HG03280 (cell line): ENCODE results near the gene ZP2.
"Not testable (repeated sequence)": the region's sequence is repeated elsewhere in the genome, so short reads cannot be mapped to it uniquely, and the experiment has no call there.

Experiments used
- ATAC-seq: cut with Tn5 transposase; IDR thresholded peaks from one replicate; pipeline ENCODE4 v1.9.1; 2021; ENCODE audit warnings: mild to moderate bottlenecking, moderate library complexity; ENCODE audit not compliant: unreplicated experiment

Gene ZP2

DNA sequence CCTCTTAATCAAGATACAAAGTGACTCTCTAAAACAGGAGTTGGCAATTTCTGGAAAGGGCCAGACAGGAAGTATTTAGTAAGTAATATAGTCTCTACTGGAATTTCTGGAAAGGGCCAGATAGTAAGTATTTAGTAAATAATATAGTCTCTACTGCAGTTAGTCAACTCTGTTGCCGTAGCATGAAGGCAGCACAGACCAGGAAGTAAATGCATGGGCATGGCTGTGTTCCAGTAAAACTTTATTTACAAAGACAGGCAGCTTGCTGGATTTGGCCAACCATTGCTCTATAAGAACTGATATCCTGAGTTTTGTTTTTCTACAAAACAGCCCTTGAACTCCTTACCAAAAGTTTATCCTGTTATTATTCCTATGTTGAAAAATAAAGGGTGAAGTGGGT is 36.0 kb downstream of the ZP2 start:
- no peak for ATAC-seq

DNA sequence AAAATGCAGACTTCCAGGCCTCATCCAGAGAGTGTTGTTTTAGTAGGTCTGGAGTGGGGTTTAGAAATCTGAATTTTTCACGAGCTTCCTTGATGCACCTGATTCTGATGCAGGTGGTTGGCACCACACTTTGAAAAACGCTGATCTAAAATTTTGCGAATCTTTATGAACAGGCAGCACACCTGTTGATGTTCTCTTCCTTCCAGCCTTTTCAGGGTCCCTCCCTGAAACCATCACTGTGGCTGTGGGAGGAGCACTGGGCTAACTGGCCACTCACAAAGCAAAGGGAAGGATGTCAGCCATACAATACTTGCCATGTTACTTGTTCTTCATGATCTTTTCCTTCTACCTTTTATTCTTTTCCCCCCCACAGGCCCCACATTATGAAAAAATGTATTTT is 38.7 kb downstream of the ZP2 start:
- no peak for ATAC-seq

GRCh38 chr16:21170116-21170515 is 41.3 kb downstream of the ZP2 start:
- not testable (repeated sequence) for ATAC-seq

GRCh38 chr16:21169249-21169981 is 42.0 kb downstream of the ZP2 start:
- no peak for ATAC-seq

GRCh38 chr16:21167929-21168602 is 43.3 kb downstream of the ZP2 start:
- ATAC-seq = no peak

- ATAC-seq = no peak
Measured at GRCh38 chr16:21167360-21167759, 44.0 kb downstream of the ZP2 start.

DNA sequence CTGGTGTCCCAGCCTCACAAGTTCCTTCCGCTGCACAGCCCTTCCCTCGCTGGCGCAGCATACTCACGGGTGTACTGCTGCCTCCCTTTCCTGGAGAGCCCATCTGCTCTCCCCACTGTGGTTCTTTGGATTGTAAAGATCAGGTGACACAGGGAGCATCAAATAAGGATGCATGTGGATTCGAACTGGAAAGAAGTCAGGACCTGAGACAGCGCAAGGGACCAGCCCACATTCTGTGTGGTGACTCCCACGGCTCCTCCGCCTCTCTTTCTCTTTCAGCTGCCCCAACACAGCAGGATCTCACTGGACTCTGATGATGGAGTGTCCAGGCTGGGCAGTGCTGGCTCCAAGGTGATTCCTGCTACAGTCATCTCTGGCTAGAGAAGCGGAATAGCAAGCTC is 44.8 kb downstream of the ZP2 start:
- no peak for ATAC-seq

- ATAC-seq = no peak
Measured at GRCh38 chr16:21164521-21165168, 46.7 kb downstream of the ZP2 start.

DNA sequence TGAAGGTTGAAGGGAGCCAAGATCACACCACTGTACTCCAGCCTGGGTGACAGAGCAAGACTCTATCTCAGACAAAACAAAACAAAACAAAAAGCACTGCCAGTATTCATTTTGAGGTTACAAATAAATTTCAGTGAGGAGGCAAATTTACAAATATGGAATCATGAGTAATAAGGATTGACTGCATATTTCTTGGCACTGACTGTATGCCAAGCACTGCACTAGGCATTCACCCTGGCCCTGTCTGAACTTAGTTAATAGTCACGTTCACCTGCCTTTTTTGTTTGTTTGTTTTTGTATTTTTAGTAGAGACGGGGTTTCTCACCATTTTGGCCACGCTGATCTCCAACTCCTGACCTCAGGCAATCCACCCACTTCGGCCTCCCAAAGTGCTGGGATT is 47.8 kb downstream of the ZP2 start:
- no peak for ATAC-seq

GRCh38 chr16:21162661-21163151 is 48.7 kb downstream of the ZP2 start:
- ATAC-seq = no peak

DNA sequence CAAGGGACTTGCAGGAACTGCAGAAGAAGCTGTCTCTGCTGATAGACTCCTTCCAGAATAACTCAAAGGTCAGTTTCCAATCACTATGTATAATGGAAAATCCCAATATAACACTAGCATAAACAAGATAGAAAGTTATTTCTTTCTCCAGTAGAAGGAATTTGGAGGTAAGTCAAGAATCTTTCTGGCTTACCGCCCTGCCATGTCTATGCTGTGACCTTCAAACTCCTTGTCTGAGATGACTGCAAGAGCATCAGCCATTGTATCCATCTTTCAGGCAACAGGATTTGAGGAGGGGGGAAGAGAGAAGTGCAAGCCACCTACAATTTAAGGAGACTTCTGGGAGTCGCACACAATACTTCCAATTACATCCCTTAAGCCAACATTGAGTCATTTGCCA is 50.2 kb downstream of the ZP2 start:
- ATAC-seq = no peak

DNA sequence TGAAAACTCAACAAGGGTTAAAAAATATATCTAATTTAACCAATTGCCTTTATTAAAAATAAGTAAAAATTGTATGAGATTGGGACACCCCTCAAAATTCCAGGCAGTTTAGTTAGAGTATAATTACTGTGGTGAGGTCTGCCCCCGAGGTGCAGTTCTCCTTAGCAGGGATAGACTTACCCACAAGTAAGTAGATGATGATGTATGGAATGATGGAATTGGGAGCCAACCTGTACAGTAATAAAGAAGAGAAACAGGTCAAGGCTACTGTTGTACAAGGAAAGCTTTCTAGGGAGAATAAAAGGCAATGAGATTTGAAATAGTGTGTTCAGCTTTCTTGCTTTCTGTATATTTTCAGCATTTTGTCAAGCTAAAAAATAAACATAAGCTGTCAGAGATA is 51.1 kb downstream of the ZP2 start:
- ATAC-seq = no peak

DNA sequence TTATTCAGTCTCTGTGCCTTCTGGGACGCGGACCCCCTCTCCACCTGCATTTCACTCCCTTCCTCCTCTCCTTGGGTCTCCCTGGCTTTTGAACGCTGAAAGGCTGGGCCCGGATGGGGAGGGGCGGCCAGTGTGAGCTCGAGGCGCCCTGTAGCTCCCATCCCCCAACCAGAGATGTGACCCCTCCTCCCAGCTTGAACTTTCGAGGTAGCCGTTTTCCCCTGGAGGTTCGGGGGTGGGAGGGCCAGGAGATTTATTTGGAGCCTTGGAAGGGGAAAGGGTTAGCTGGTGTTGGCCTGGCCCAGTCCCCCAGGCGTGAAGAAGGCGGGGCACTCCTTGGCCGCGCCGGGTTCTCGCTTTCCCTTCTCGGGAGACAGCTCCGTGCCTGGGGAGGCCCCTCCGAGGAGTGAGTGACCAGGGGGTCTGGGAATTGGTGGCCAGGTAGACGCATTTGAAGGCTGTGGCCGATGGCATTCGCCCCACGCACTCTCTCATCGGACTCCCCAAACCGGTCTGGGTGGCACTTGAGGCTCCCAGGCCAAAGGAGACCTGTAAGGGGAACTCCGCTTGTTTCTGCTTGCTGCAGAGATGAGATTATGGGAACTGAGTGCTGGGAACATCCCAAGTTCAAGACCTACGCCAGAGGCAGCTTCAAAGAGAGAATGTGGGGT is 52.0 kb downstream of the ZP2 start:
- ATAC-seq = no peak

DNA sequence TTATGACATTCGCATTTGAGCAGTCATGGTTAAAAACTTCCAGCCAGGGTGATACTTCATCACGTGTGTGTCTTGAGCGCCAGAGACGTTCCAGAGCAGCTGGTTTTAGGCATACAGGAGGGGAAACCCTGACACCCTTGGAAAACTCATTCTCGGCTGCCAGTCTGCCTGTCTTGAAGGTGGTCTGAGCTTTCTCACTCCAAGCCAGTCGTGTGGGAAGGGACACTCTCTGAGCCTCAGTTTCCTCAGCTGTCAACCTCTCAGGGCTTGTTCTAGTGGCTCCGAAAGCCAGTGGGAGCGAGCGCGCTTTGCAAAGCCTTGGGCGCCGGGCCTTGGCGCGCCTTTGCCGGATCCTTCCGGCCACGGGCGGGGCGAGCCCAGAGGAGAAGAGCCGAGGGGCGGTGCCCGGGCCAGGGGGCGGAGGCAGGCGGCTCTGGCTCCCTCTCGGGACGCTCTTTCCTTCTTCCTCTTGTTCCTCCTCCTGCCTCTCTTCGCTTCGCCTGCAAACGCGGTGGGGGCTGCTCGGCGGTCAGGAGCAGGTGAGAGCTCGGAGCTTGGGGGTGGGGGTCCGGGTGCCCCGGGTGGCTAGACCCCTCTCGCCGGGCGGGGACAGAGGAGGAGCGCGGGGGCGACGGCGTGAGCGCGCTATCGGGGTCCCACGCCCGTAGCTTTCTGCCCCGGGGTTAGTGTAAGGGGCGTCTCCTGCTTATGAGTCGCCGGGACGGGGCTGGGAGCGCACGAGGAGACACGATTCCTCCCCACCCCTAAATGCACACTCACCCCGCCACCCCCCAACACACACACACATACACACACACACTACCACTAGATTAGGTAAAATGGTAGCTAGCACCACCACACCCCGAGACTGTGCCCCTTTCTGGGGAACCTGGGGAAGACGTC is 52.9 kb downstream of the ZP2 start, which contains the start of gene LDAF1:
Gene LDAF1, plus strand, starts transcription at position 467 of the 903 bp plus-strand sequence. CDS start 2,509 bp downstream, outside the sequence.
- peak; percentile 94 for ATAC-seq

DNA sequence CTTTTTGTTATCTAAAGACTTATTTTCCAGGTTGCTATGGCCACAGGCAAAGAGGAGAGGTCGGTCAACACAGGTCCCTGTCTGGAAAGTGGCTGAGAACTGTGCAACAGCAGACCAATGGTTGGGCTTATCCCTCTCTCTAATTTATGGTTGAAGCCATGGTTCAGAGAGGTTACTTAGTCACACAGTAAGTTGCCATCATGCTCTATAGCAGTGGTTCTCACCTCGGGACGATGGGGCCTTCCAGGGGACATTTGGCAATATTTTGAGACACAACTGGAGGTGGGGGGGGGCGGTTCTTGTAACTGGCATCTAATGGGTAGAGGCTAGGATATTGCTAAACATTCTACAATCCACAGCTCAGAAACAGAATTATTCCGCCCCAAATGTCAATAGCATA is 53.7 kb downstream of the ZP2 start:
- no peak for ATAC-seq

GRCh38 chr16:21156767-21157467 is 54.5 kb downstream of the ZP2 start:
- no peak for ATAC-seq

- not testable (repeated sequence) for ATAC-seq
Measured at GRCh38 chr16:21156011-21156410, 55.4 kb downstream of the ZP2 start.

DNA sequence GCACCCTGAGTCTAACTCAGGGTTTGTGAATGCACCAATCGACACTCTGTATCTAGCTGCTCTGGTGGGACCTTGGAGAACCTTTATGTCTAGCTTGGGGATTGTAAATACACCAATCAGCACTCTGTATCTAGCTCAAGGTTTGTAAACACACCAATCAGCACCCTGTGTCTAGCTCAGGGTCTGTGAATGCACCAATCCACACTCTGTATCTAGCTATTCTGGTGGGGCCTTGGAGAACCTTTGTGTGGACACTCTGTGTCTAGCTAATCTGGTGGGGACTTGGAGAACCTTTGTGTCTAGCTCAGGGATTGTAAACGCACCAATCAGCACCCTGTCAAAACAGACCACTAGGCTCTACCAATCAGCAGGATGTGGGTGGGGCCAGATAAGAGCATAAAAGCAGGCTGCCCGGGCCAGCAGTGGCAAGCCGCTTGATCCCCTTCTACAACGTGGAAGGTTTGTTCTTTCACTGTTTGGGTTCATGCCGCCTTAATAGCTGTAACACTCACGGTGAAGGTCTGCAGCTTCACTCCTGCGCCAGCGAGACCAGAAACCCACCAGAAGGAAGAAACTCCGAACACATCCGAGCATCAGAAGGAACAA is 58.1 kb downstream of the ZP2 start:
- ATAC-seq = not testable (repeated sequence)
